HepG2 (cell line): ENCODE results near the gene NPHP1. TPM values are rescaled to one million over a fixed set of nuclear protein-coding genes. Genes with fewer than 3 reads are reported as not detected.
A peak's percentile ranks its signal among the peaks of the same experiment; 100 is the strongest.

Experiments used
- ATAC-seq: fragments of 200-7000 bp; cut with Tn5 transposase; 3 replicates; pipeline ENCODE4 v1.9.1; 2020; ENCODE audit warnings: mild to moderate bottlenecking, moderate library complexity
- BruUV-seq: library from RNA; stranded (reverse); fragments of 400-500 nt; replicated peaks from 2 replicates; lab custom pipeline; 2021; lab: Mats Ljungman, UMichigan
- CTCF ChIA-PET: fragments of 300-600 bp; formaldehyde crosslinking; extraction: SDS; loops from one replicate; lab custom pipeline; 2021; ENCODE audit warnings: low total read pairs, inconsistent platforms, low intra/inter-chr PET ratio; lab: Yijun Ruan, JAX
- POLR2A ChIA-PET: fragments of 350-600 bp; sonication (Branson Sonifier 250); formaldehyde crosslinking; loops from one replicate; lab custom pipeline; 2020; ENCODE audit warnings: antibody characterized with exemption, inconsistent platforms; lab: Yijun Ruan, JAX
- DNase-seq: peaks from one replicate; pipeline ENCODE4 v3.0.0-alpha.2; 2015; ENCODE audit warnings: low spot score
- FAIRE-seq: peaks from 3 replicates; lab custom pipeline; 2011; peaks lifted over from hg19 to GRCh38; lab: Jason Lieb, UNC
- H2AFZ ChIP-seq: one replicate; pipeline ENCODE4 v1.6.1; 2011; ENCODE audit warnings: low read length, inconsistent platforms
- H3K27ac ChIP-seq: fragments of 300-600 bp; 3 replicates; pipeline ENCODE4 v1.8.0; 2011; ENCODE audit warnings: mixed run types, mild to moderate bottlenecking, mixed read lengths, low read length, inconsistent platforms; ENCODE audit not compliant: insufficient read depth; ENCODE audit errors: extremely low read length
- H3K27me3 ChIP-seq, 2 experiments: fragments of 200-600 bp in 1 of 2; 2 replicates in 1 of 2; 3 replicates in 1 of 2; pipeline versions ENCODE4 v1.6.0 to v1.8.0; 2011; ENCODE audit warnings: low read length in 2 of 2, mild to moderate bottlenecking in 2 of 2, moderate library complexity in 2 of 2, inconsistent platforms in 1 of 2; ENCODE audit not compliant: insufficient read depth in 2 of 2, control insufficient read depth in 1 of 2
- H3K36me3 ChIP-seq, 2 experiments: fragments of 200-600 bp in 1 of 2; replicated peaks in 1 of 2; 2 replicates in 1 of 2; 3 replicates in 1 of 2; pipeline versions ENCODE4 v1.5.1 to v1.8.0; 2011; ENCODE audit warnings: low read length in 2 of 2, inconsistent platforms in 1 of 2; ENCODE audit not compliant: insufficient read depth in 2 of 2, control insufficient read depth in 1 of 2
- H3K4me1 ChIP-seq: 2 replicates; pipeline ENCODE4 v1.5.1; 2012; ENCODE audit warnings: low read length, inconsistent platforms; ENCODE audit not compliant: insufficient read depth
- H3K4me2 ChIP-seq: 2 replicates; pipeline ENCODE4 v1.6.0; 2011; ENCODE audit warnings: low read depth, low read length, inconsistent platforms
- H3K4me3 ChIP-seq, 3 experiments: fragments of 200-600 bp in 1 of 3; sonication (generic), shearing (Covaris generic) in 1 of 3; replicated peaks in 1 of 3; 2 replicates each; pipeline ENCODE4 v1.5.1; 2011 to 2016; ENCODE audit warnings: low read length in 3 of 3, inconsistent platforms in 2 of 3, low read depth in 2 of 3, mild to moderate bottlenecking in 2 of 3, control low read depth in 1 of 3, mixed read lengths in 1 of 3; ENCODE audit not compliant: insufficient read depth in 1 of 3
- H3K79me2 ChIP-seq: one replicate; pipeline ENCODE4 v1.6.1; 2011; ENCODE audit warnings: low read length, inconsistent platforms; ENCODE audit not compliant: insufficient read depth
- H3K9ac ChIP-seq: 2 replicates; pipeline ENCODE4 v1.6.0; 2011; ENCODE audit warnings: mild to moderate bottlenecking, low read depth, low read length, inconsistent platforms; ENCODE audit not compliant: insufficient read depth
- H3K9me3 ChIP-seq: 2 replicates; pipeline ENCODE4 v1.5.1; 2012; ENCODE audit warnings: mild to moderate bottlenecking, low read length
- H4K20me1 ChIP-seq: 2 replicates; pipeline ENCODE4 v1.6.0; 2011; ENCODE audit warnings: inconsistent platforms, mild to moderate bottlenecking, low read length, moderate library complexity; ENCODE audit not compliant: insufficient read depth
- E2F1 ChIP-seq: sonication (generic); formaldehyde crosslinking; IDR thresholded peaks from 2 replicates; pipeline ENCODE4 v1.5.0; 2020; ENCODE audit warnings: missing genetic modification reagents
- HNF4A ChIP-seq: sonication (generic); formaldehyde crosslinking; IDR thresholded peaks from 2 replicates; pipeline ENCODE4 v1.4.0; 2020; ENCODE audit warnings: missing genetic modification reagents
- HOXA9 ChIP-seq: sonication (generic); formaldehyde crosslinking; IDR thresholded peaks from 2 replicates; pipeline ENCODE4 v1.8.1; 2022; ENCODE audit warnings: missing genetic modification reagents, mild to moderate bottlenecking, moderate library complexity, borderline replicate concordance
- NKX3-1 ChIP-seq: sonication (generic); formaldehyde crosslinking; IDR thresholded peaks from 2 replicates; pipeline ENCODE4 v1.5.0; 2020; ENCODE audit warnings: missing genetic modification reagents
- RBFOX2 ChIP-seq: fragments of 200-400 bp; formaldehyde crosslinking; IDR thresholded peaks from 2 replicates; pipeline ENCODE4 v1.6.1; 2017; ENCODE audit warnings: low read depth, mild to moderate bottlenecking, low read length
- RNF2 ChIP-seq: fragments of 450-650 bp; conservative IDR thresholded peaks from 2 replicates; pipeline ENCODE4 v1.6.1; 2016; ENCODE audit warnings: low read depth
- ZBTB26 ChIP-seq: IDR thresholded peaks from 2 replicates; pipeline ENCODE4 v1.6.1; 2016; ENCODE audit warnings: missing compliant biosample characterization, missing genetic modification reagents, borderline replicate concordance
- ZNF292 ChIP-seq: sonication (generic); formaldehyde crosslinking; IDR thresholded peaks from 2 replicates; pipeline ENCODE4 v1.8.1; 2022; ENCODE audit warnings: mild to moderate bottlenecking, low read depth, missing genetic modification reagents, borderline replicate concordance
- ZNF30 ChIP-seq: sonication (generic); formaldehyde crosslinking; IDR thresholded peaks from 2 replicates; pipeline ENCODE4 v1.5.0; 2020; ENCODE audit warnings: mild to moderate bottlenecking, missing genetic modification reagents
- ZNF382 ChIP-seq: sonication (generic); formaldehyde crosslinking; IDR thresholded peaks from 2 replicates; pipeline ENCODE4 v1.5.0; 2020; ENCODE audit warnings: missing genetic modification reagents, mild to moderate bottlenecking, borderline replicate concordance
- ZNF678 ChIP-seq: sonication (generic); formaldehyde crosslinking; IDR thresholded peaks from 2 replicates; pipeline ENCODE4 v1.4.0; 2020; ENCODE audit warnings: mild to moderate bottlenecking, missing genetic modification reagents
- WGBS: methylation state at CpG from one replicate; pipeline ENCODE4 v1.1.6; 2017; ENCODE audit warnings: low lambda C conversion rate; 5-methylcytosine and 5-hydroxymethylcytosine counted together
- in situ Hi-C: cut with HindIII; loops from 2 replicates; pipeline ENCODE4 v1.10.0; 2017; ENCODE audit warnings: low pct_unique_long_range_greater_than_20kb; ENCODE audit not compliant: extremely low pct_ligation_motif_present
- intact Hi-C: fragments of 100-400 bp; cut with micrococcal nuclease; formaldehyde crosslinking; loops from one replicate; pipeline ENCODE4 v1.10.0; 2022; ENCODE audit not compliant: unreplicated experiment
- polyA plus RNA-seq, 8 experiments: library from polyadenylated mRNA; depleted of rRNA in 3 of 8; stranded (reverse) in 7 of 8; unstranded in 1 of 8; fragments of >200 nt; fragmentation: Illumina TruSeq in 4 of 8; extraction: Trizol in 4 of 8; gene quantifications; 2 replicates each; pipeline versions ENCODE4 v1.2.1 to v1.2.3, GENCODE V29; 2011 to 2016; ENCODE audit warnings: low read depth in 4 of 8, missing spikeins in 1 of 8, mixed read lengths in 1 of 8; ENCODE audit not compliant: insufficient read depth in 1 of 8
- total RNA-seq, 5 experiments: library from RNA; depleted of rRNA; stranded (reverse); fragments of >200 nt; fragmentation: Illumina TruSeq; extraction: Trizol; gene quantifications; 2 replicates each; pipeline ENCODE4 v1.2.3, GENCODE V29; 2016; ENCODE audit warnings: low read depth in 1 of 5
- TF ChIP-seq, protein P1 (sequence below): sonication (generic); formaldehyde crosslinking; IDR thresholded peaks from 2 replicates; pipeline ENCODE4 v1.4.0; 2020; ENCODE audit warnings: low read depth, mild to moderate bottlenecking, missing genetic modification reagents
- TF ChIP-seq, protein P2 (sequence below): sonication (generic); formaldehyde crosslinking; IDR thresholded peaks from 2 replicates; pipeline ENCODE4 v1.4.0; 2020; ENCODE audit warnings: missing genetic modification reagents, borderline replicate concordance

NPHP1 gene
- total and polyA plus RNA-seq, 2 of the 13 experiments (the other 11 are each of a cell fraction or from before 2014, with no cell fraction given): 2.7 to 4.8 TPM

DNA sequence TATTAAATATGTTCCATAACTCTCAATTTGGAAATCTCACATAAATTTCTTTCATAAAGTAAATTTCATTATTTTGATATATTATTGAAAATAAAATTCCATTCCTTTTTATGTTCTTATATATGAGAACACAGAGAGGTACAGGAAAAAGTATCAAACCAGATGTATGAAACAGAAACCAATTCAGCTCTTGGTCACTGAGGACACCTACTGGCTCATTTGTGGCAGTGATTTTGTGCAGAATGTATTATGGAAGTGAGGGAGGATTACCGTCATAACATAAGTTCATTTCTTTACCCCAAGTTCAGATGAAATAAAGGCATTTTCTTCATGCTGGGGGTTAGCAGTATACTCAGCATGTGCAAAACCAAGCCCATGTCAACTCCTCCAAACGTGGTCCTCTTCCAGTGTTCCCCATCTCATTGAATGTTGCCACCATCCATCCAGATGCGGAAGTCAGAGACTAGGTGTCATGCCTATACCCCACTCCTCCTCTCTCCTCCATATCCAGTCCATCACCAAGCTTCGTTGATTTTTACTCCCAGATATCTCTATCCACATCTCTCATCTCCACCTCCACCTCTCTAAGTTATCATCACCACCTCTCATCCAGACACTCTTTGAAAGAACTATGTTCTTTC, 47.5 kb downstream of the NPHP1 start:
- Histone ChIP-seq H3K27ac (no peak overlapping the region), H3K9ac (no peak overlapping the region), H3K4me2 (0 out of 2 replicates have a peak overlapping the region, but pooled peaks have one; percentile 18), H3K4me1 (no peaks in the 10 kb centered on the region), H4K20me1 (no peaks in the 10 kb centered on the region), H3K79me2 (no peaks in the 10 kb centered on the region), H3K27me3 (no peaks in the 10 kb centered on the region; a peak in 2 of 5 replicates), H3K9me3 (peaks cover 23% of the 10 kb centered on the region), H3K36me3 (no peaks in the 10 kb centered on the region), H2AFZ (no peak overlapping the region), H3K4me3 (no peak overlapping the region)
- peak; percentile 86 for ATAC-seq
- intact Hi-C loops: loop anchor here (1.0 kb wide), 1 partner anchor 43 kb away; no protein-coding TSS in a partner anchor
- DNase-seq: peak; percentile 65
- WGBS: 27% methylated on average over 4 of the region's 4 CpGs
- CTCF ChIA-PET: interaction anchor here (1.8 kb wide), 1 partner anchor 43 kb away, joined by 12 read pairs; no protein-coding TSS in a partner anchor
- peak; percentile 72 for FAIRE-seq
- POLR2A ChIA-PET: no interaction called here
- in situ Hi-C loops: no loop called here
- no TSS peak for BruUV-seq
- TF ChIP-seq HNF4A (CRISPR knock-in tag): no peak
- no peak for TF ChIP-seq ZNF678 (CRISPR knock-in tag)
- no peak for TF ChIP-seq E2F1 (CRISPR knock-in tag)
- TF ChIP-seq RNF2: no peak
- no peak for TF ChIP-seq ZBTB26 (CRISPR knock-in tag)
- no peak for TF ChIP-seq NKX3-1
- no peak for TF ChIP-seq HOXA9
- TF ChIP-seq, protein P1, sequence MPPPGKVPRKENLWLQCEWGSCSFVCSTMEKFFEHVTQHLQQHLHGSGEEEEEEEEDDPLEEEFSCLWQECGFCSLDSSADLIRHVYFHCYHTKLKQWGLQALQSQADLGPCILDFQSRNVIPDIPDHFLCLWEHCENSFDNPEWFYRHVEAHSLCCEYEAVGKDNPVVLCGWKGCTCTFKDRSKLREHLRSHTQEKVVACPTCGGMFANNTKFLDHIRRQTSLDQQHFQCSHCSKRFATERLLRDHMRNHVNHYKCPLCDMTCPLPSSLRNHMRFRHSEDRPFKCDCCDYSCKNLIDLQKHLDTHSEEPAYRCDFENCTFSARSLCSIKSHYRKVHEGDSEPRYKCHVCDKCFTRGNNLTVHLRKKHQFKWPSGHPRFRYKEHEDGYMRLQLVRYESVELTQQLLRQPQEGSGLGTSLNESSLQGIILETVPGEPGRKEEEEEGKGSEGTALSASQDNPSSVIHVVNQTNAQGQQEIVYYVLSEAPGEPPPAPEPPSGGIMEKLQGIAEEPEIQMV (CRISPR knock-in tag): no peak
- no peak for TF ChIP-seq ZNF30
- no peak for TF ChIP-seq ZNF292 (CRISPR knock-in tag)
- TF ChIP-seq, protein P2, sequence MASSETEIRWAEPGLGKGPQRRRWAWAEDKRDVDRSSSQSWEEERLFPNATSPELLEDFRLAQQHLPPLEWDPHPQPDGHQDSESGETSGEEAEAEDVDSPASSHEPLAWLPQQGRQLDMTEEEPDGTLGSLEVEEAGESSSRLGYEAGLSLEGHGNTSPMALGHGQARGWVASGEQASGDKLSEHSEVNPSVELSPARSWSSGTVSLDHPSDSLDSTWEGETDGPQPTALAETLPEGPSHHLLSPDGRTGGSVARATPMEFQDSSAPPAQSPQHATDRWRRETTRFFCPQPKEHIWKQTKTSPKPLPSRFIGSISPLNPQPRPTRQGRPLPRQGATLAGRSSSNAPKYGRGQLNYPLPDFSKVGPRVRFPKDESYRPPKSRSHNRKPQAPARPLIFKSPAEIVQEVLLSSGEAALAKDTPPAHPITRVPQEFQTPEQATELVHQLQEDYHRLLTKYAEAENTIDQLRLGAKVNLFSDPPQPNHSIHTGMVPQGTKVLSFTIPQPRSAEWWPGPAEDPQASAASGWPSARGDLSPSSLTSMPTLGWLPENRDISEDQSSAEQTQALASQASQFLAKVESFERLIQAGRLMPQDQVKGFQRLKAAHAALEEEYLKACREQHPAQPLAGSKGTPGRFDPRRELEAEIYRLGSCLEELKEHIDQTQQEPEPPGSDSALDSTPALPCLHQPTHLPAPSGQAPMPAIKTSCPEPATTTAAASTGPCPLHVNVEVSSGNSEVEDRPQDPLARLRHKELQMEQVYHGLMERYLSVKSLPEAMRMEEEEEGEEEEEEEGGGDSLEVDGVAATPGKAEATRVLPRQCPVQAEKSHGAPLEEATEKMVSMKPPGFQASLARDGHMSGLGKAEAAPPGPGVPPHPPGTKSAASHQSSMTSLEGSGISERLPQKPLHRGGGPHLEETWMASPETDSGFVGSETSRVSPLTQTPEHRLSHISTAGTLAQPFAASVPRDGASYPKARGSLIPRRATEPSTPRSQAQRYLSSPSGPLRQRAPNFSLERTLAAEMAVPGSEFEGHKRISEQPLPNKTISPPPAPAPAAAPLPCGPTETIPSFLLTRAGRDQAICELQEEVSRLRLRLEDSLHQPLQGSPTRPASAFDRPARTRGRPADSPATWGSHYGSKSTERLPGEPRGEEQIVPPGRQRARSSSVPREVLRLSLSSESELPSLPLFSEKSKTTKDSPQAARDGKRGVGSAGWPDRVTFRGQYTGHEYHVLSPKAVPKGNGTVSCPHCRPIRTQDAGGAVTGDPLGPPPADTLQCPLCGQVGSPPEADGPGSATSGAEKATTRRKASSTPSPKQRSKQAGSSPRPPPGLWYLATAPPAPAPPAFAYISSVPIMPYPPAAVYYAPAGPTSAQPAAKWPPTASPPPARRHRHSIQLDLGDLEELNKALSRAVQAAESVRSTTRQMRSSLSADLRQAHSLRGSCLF (CRISPR knock-in tag): no peak
- no peak for TF ChIP-seq RBFOX2
- TF ChIP-seq ZNF382 (CRISPR knock-in tag): no peak
